CD4-positive, alpha-beta T cell treated with Interleukin-1 beta for 1 hour (primary cell): Measurements from ENCODE around the gene POU2AF1.
"Not testable (repeated sequence)": the region's sequence is repeated elsewhere in the genome, so short reads cannot be mapped to it uniquely, and the experiment has no call there.

Source experiments
- DNase-seq, 2 donors: peaks; one replicate each; pipeline ENCODE4 v3.0.0-alpha.2; 2020 to 2022

Gene POU2AF1

GRCh38 chr11:111342329-111342728, 36.7 kb downstream of the POU2AF1 start:
- no peak for DNase-seq

- no peak for DNase-seq
Observed at GRCh38 chr11:111339758-111340388, 39.2 kb downstream of the POU2AF1 start.

DNA sequence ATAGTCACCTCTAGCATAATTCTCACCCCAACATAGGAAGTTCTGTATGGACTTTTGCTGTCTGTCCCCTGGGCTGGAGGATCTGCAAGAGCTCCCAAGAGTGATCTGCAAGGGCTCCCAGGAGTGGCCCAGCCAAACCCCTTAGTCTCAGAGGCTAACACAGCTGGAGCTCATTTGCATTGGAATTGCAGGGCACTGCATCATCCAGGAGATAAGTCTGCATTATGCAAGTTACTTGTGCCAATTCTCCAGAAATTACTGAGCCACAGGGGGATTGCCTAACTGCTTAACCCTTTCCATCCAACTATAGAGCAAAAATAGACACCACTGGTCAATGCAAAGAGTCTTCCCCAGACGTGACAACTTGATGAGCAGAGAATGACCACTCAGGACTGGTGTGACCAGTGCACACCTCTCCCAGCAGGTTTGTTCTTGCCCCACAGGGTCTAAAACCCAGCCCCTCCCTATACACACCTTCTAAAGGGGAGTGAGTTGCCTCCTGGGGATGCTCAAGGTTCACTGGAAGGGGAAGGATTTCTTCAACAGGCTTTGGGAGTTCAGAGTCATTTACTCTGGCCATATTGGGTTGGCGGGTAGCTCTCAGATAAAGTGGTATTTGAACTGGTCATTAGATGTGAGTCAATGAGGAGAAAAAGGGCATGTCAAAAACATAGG, 42.4 kb downstream of the POU2AF1 start:
- DNase-seq, result no peak

GRCh38 chr11:111336062-111336461, 43.0 kb downstream of the POU2AF1 start:
- DNase-seq, result no peak

GRCh38 chr11:111335549-111335948, 43.5 kb downstream of the POU2AF1 start:
- DNase-seq, result no peak

GRCh38 chr11:111334532-111335502, 44.3 kb downstream of the POU2AF1 start:
- DNase-seq, result no peak

DNA sequence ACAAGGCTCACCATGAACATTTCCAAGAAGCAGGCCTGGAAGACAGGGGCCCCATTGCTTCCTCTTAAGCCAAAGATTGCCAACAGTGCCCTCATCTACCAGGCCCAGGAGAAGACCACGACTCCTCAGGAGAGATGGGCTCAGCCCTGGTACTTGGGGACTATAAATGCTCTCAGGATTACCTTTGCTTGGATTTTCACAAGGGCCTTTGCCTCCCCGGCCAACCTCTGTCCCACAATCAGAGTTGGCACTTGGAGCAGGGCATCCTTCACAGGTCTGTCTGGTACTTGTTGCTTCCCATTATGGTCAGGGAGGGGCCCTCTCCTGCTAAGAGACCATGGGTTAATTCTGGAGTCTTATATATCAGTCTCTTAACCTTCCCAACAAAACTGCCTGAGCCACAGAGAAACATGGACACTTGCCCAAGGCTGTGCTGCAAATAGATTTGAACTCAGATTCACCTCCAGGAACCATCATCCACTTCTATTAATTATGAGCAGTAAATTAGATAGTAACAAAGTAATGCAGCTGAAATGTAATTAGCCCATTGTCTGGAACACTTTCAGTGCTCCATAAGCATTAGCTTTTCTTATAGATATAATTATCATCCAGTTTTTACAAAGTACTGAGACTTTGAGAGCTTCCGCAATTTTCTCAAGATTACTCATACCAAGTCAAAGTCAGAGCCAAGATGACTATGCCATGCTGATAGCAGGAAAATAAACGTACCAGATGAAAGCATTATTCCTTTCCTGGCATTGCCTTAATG, 47.2 kb downstream of the POU2AF1 start:
- no peak for DNase-seq

DNA sequence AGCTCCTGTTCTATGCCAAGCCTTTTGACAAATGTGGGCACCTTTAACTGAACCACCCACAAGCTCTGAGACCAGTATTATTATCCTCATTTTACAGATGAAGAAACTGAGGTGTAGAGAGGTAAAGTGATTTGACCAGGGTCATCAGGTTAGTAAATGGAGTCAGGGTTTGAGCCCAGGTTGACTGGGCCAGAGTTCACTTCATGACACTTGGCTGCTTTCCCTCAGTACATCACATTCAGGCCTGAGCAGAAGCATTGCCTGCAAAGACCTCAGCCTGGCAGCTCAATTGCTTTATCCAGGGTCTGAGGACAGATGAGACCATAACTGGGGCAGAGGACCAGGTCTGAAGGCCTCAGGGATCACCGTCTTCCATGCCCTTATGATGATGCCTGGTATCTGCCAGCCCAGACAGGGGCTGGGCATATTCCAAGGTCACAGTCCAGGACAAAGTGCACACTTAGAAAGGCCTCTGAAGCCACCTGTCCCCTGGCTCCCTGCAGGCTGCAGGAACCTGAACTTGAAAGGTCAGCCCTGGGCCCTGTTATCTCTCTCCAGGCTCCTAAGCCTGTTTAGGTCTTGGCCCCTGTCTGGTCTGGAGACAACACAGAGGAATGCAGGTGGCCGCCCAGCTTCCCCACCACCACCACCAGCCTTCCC, 48.7 kb downstream of the POU2AF1 start:
- no peak for DNase-seq

GRCh38 chr11:111329306-111330204, 49.5 kb downstream of the POU2AF1 start:
- DNase-seq, result no peak

GRCh38 chr11:111327908-111328624, 51.0 kb downstream of the POU2AF1 start:
- DNase-seq, result no peak

DNA sequence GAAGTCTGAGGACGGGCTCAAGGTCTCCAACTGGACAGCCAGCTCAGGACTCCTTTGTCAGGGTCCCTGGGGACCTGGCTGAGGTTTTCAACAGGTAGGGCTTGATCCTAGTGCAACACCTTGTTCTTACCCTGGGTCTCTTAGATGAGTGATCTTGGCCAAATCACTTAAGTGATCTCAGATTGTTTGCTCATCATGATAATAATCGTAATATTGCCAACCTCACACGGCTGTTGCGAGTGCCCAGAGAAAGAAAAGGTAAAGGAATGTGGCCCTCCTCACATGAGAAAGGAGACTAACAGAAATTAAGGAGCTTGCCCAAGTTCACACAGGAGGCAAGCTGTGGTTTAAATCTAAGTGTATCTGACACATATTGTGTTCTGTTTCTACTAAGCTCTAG, 52.3 kb downstream of the POU2AF1 start:
- DNase-seq, result no peak

GRCh38 chr11:111325259-111325658, 53.8 kb downstream of the POU2AF1 start:
- DNase-seq, result no peak

DNA sequence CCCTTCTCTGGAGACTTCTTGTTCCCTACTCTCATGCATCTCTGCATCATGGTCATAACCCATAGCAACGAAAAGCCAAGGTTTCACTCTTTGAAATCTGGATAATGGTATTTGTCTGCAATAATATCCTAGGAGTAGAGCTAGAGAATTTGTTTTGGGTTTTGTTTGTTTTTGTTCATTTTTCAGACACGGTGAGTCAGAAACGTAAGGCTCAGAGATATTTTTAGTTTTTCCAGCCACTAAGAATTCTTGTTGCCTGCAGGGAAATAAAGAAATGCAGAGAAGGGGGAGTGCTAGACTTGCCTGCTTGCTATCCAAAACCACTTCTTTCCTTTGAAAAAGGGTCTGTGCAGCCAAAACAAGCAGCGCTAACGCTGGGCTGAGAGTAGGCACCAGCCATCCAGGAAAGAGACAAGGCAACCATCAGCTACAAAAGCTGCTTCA, 54.8 kb downstream of the POU2AF1 start:
- no peak for DNase-seq

DNA sequence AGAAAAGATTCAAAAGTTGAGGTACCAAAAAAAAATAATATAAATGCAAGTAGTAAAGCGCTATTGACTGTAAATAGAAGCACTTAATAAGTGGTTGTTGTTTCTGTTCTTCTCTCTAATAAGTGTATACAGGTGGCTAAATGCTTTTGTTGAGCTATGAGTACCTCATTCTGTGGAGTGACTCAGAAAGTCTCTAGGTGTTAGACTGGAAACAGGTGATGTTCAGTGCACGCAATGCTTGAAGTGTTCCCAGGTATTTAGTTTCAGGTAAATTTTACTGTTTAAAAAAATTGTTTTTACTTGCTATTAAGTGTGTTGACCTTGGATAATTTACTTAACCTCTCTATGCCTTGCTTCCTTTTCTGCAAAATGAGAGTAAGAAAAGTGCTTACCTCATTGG, 56.5 kb downstream of the POU2AF1 start:
- DNase-seq, result no peak

GRCh38 chr11:111320728-111321568, 58.1 kb downstream of the POU2AF1 start:
- no peak for DNase-seq

GRCh38 chr11:111320199-111320598, 58.9 kb downstream of the POU2AF1 start:
- not testable (repeated sequence) for DNase-seq

- no peak for DNase-seq
Observed at GRCh38 chr11:111319296-111319695, 59.8 kb downstream of the POU2AF1 start.

- no peak for DNase-seq
Observed at GRCh38 chr11:111312076-111312475, 67.0 kb downstream of the POU2AF1 start.

DNA sequence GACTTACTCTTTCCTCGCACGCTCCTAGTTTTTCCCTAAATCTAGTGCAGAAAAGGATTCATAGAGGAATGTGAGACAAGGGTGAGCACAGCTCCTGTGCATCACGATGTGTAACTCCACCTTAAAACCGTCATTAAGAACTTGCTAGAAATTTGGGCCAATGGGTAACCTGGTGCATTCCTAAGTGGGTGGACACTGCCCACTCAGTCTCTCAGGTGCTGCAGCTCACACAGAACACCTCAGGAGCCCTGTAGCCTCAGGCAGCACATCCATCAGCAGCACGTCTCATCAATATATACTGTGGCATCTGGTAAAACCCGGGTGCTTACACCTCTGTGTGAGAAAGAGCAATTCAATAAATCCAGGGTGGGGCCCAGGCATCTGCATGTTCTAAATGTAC, 68.4 kb downstream of the POU2AF1 start:
- DNase-seq, result no peak
